B cell (primary cell): ENCODE results near the gene ESYT2. TPM values are rescaled to one million over a fixed set of nuclear protein-coding genes. Genes with fewer than 3 reads are reported as not detected.

Experiments
- ATAC-seq: fragments of 200-7000 bp; cut with Tn5 transposase; one replicate; pipeline ENCODE4 v1.10.0; 2021; ENCODE audit warnings: low read depth, mild to moderate bottlenecking, moderate number of reproducible peaks, moderate library complexity
- CTCF ChIA-PET: fragments of 350-600 bp; sonication (Branson Sonifier 250); formaldehyde crosslinking; loops from one replicate; lab custom pipeline; 2021; ENCODE audit warnings: antibody characterized with exemption, inconsistent platforms; lab: Charles Lee
- POLR2A ChIA-PET: fragments of 350-600 bp; sonication (Branson Sonifier 250); formaldehyde crosslinking; loops from one replicate; lab custom pipeline; 2021; ENCODE audit warnings: antibody characterized with exemption; lab: Charles Lee
- DNase-seq: peaks from one replicate; pipeline ENCODE4 v3.0.0; 2013
- H2AFZ ChIP-seq: 2 replicates; pipeline ENCODE4 v1.6.1; 2012; ENCODE audit warnings: mild to moderate bottlenecking, low read depth, low read length; ENCODE audit not compliant: insufficient read depth, poor library complexity, severe bottlenecking
- H3K27ac ChIP-seq, 2 donors: 1 replicate in 1 of 2; 2 replicates in 1 of 2; pipeline ENCODE4 v1.5.1; 2012 to 2013; ENCODE audit warnings: low read length in 2 of 2, mild to moderate bottlenecking in 2 of 2, moderate library complexity in 1 of 2
- H3K27me3 ChIP-seq, 4 experiments: fragments of 200-600 bp in 1 of 4; sonication (generic) in 1 of 4; replicated peaks in 1 of 4; 1 replicate in 2 of 4; 2 replicates in 2 of 4; pipeline versions ENCODE4 v1.6.1 to v1.7.0; 2013 to 2016; ENCODE audit warnings: low read length in 3 of 4, mild to moderate bottlenecking in 2 of 4, mixed read lengths in 1 of 4, moderate library complexity in 1 of 4; ENCODE audit not compliant: insufficient read depth in 4 of 4, control insufficient read depth in 3 of 4; ENCODE audit errors: control extremely low read depth in 1 of 4
- H3K36me3 ChIP-seq, 2 experiments: replicated peaks in 1 of 2; 1 replicate in 1 of 2; 2 replicates in 1 of 2; pipeline versions ENCODE4 v1.6.1 to v1.7.1; 2013; ENCODE audit warnings: low read length in 1 of 2; ENCODE audit not compliant: insufficient read depth in 2 of 2, control insufficient read depth in 1 of 2; ENCODE audit errors: control extremely low read depth in 1 of 2, extremely low read depth in 1 of 2
- H3K4me1 ChIP-seq, 2 donors: fragments of 200-600 bp in 1 of 2; sonication (generic) in 1 of 2; 1 replicate in 1 of 2; 2 replicates in 1 of 2; pipeline versions ENCODE4 v1.5.1 to v1.6.1; 2013 to 2017; ENCODE audit warnings: low read length in 2 of 2; ENCODE audit not compliant: control insufficient read depth in 2 of 2, insufficient read depth in 2 of 2
- H3K4me2 ChIP-seq: replicated peaks from 2 replicates; pipeline ENCODE3; 2012; ENCODE audit warnings: mild to moderate bottlenecking, low read depth, low read length; ENCODE audit not compliant: poor library complexity, severe bottlenecking
- H3K4me3 ChIP-seq, 5 experiments: fragments of 200-600 bp in 1 of 5; sonication (generic) in 1 of 5; 1 replicate in 3 of 5; 2 replicates in 2 of 5; pipeline versions ENCODE4 v1.5.1 to v1.7.0; 2011 to 2016; ENCODE audit warnings: low read length in 4 of 5, mild to moderate bottlenecking in 4 of 5, low read depth in 2 of 5, control low read depth in 1 of 5, moderate library complexity in 1 of 5; ENCODE audit not compliant: insufficient read depth in 1 of 5; ENCODE audit errors: control extremely low read depth in 1 of 5, extremely low read depth in 1 of 5
- H3K79me2 ChIP-seq: fragments of 200-600 bp; sonication (generic); one replicate; pipeline ENCODE4 v1.6.0; 2016; ENCODE audit warnings: low read length; ENCODE audit not compliant: control insufficient read depth, insufficient read depth
- H3K9ac ChIP-seq: fragments of 200-600 bp; sonication (generic); 2 replicates; pipeline ENCODE4 v1.6.1; 2017; ENCODE audit warnings: mild to moderate bottlenecking, low read length, moderate library complexity
- H3K9me3 ChIP-seq, 3 donors: one replicate each; pipeline versions ENCODE4 v1.6.1 to v1.7.1; 2013; ENCODE audit warnings: low read length in 2 of 3; ENCODE audit not compliant: control insufficient read depth in 2 of 3, insufficient read depth in 1 of 3; ENCODE audit errors: control extremely low read depth in 1 of 3
- H4K20me1 ChIP-seq: 2 replicates; pipeline ENCODE4 v1.6.0; 2012; ENCODE audit warnings: mild to moderate bottlenecking, low read length; ENCODE audit not compliant: insufficient read depth, control insufficient read depth, poor library complexity, severe bottlenecking
- H3K27ac Mint-ChIP-seq: one replicate; pipeline ENCODE4 v1.8.0; 2021; ENCODE audit warnings: mixed read lengths
- H3K27me3 Mint-ChIP-seq: one replicate; pipeline ENCODE4 v1.8.0; 2021; ENCODE audit warnings: mixed read lengths
- H3K4me1 Mint-ChIP-seq: one replicate; pipeline ENCODE4 v1.8.0; 2021; ENCODE audit warnings: mixed read lengths
- H3K4me3 Mint-ChIP-seq: one replicate; pipeline ENCODE4 v1.8.0; 2021; ENCODE audit warnings: mixed read lengths
- H3K9me3 Mint-ChIP-seq: one replicate; pipeline ENCODE4 v1.8.0; 2022; ENCODE audit warnings: mixed read lengths; ENCODE audit not compliant: insufficient read depth
- CTCF ChIP-seq: fragments of 200-600 bp; IDR thresholded peaks from one replicate; pipeline ENCODE4 v1.8.0; 2022; ENCODE audit warnings: antibody characterized with exemption, mild to moderate bottlenecking
- EZH2 ChIP-seq: IDR thresholded peaks from 2 replicates; pipeline ENCODE4 v1.6.1; 2012; ENCODE audit warnings: borderline replicate concordance, low read depth, mild to moderate bottlenecking, moderate library complexity, low read length; ENCODE audit not compliant: insufficient read depth, poor library complexity, severe bottlenecking
- WGBS: methylation state at CpG from one replicate; pipeline ENCODE4 v1.1.5; 2013; ENCODE audit warnings: missing lambda C conversion rate; ENCODE audit not compliant: insufficient coverage; 5-methylcytosine and 5-hydroxymethylcytosine counted together
- intact Hi-C: fragments of 100-400 bp; cut with micrococcal nuclease; formaldehyde crosslinking; loops from one replicate; pipeline ENCODE4 v1.10.0; 2022
- polyA plus RNA-seq: library from polyadenylated mRNA; depleted of rRNA; stranded (reverse); fragments of >200 nt; gene quantifications from 2 replicates; pipeline ENCODE4 v1.2.3, GENCODE V29; 2012
- total RNA-seq, 2 donors: library from RNA; stranded (reverse); fragments of 120-200 nt in 1 of 2; gene quantifications; 1 replicate in 1 of 2; 2 replicates in 1 of 2; pipeline versions ENCODE4 v1.2.3 to v1.2.4, GENCODE V29; 2013 to 2022

Gene ESYT2
- total and polyA plus RNA-seq, 2 donors (not counting 1 experiment from before 2014, with no cell fraction given): 12.0 to 34.2 TPM

- H3K9me3 Mint-ChIP-seq: no peaks in the 10 kb centered on the region
- Histone ChIP-seq H4K20me1 (no peaks in the 10 kb centered on the region), H3K27ac (no peak overlapping the region), H3K4me1 (no peaks in the 10 kb centered on the region), H3K9ac (no peak overlapping the region), H3K27me3 (no peaks in the 10 kb centered on the region), H3K9me3 (no peaks in the 10 kb centered on the region), H3K4me3 (no peak overlapping the region), H3K36me3 (peaks cover 0 to 49% of the 10 kb centered on the region in 2 experiments), H2AFZ (no peak overlapping the region), H3K4me2 (no peak overlapping the region), H3K79me2 (no peaks in the 10 kb centered on the region)
- ATAC-seq: no peak
- no peak for DNase-seq
- H3K4me3 Mint-ChIP-seq: no peak overlapping the region
- whole genome bisulfite sequencing: 96% methylated on average over 9 of the region's 9 CpGs
- no peaks in the 10 kb centered on the region for H3K4me1 Mint-ChIP-seq
- intact Hi-C loops: no loop called here
- no peak overlapping the region for H3K27ac Mint-ChIP-seq
- no peaks in the 10 kb centered on the region for H3K27me3 Mint-ChIP-seq
- ChIA-PET POLR2A (no interaction called here), CTCF (no interaction called here)
- TF ChIP-seq CTCF (no peak), EZH2 (no peak)
Observed at GRCh38 chr7:158746957-158747356, 82.4 kb downstream of the ESYT2 start.

GRCh38 chr7:158745057-158745715 is 84.1 kb downstream of the ESYT2 start:
- Histone ChIP-seq H3K4me1 (no peaks in the 10 kb centered on the region), H3K27me3 (no peaks in the 10 kb centered on the region), H3K79me2 (no peaks in the 10 kb centered on the region), H3K4me3 (no peak overlapping the region), H3K9ac (no peak overlapping the region), H2AFZ (no peak overlapping the region), H3K27ac (no peak overlapping the region), H3K9me3 (no peaks in the 10 kb centered on the region), H3K4me2 (no peak overlapping the region), H4K20me1 (no peaks in the 10 kb centered on the region), H3K36me3 (peaks cover 0 to 63% of the 10 kb centered on the region in 2 experiments)
- TF ChIP-seq EZH2 (no peak), CTCF (no peak)
- DNase-seq (no peak), ATAC-seq (no peak)
- H3K4me3 Mint-ChIP-seq: no peak overlapping the region
- H3K27ac Mint-ChIP-seq: no peak overlapping the region
- ChIA-PET CTCF (no interaction called here), POLR2A (no interaction called here)
- intact Hi-C loops: no loop called here
- no peaks in the 10 kb centered on the region for H3K27me3 Mint-ChIP-seq
- 100% methylated on average over 1 of the region's 10 CpGs for WGBS
- H3K9me3 Mint-ChIP-seq: no peaks in the 10 kb centered on the region
- no peaks in the 10 kb centered on the region for H3K4me1 Mint-ChIP-seq
